Posterior cingulate gyrus (tissue), 11 donors: ENCODE measurements around the gene SNAPC3.
A peak's percentile ranks its signal among the peaks of the same experiment; 100 is the strongest.
"Not testable (repeated sequence)": the region's sequence is repeated elsewhere in the genome, so short reads cannot be mapped to it uniquely, and the experiment has no call there.

Source experiments
- DNase-seq, 10 donors: peaks; one replicate each; pipeline versions ENCODE4 v3.0.0 to v3.0.0-alpha.2; 2020 to 2021; ENCODE audit warnings: mixed read lengths in 3 of 10
- intact Hi-C: fragments of 100-400 bp; cut with DNase I; formaldehyde crosslinking; loops from one replicate; pipeline ENCODE4 v1.15.1; 2023

The SNAPC3 gene

DNA sequence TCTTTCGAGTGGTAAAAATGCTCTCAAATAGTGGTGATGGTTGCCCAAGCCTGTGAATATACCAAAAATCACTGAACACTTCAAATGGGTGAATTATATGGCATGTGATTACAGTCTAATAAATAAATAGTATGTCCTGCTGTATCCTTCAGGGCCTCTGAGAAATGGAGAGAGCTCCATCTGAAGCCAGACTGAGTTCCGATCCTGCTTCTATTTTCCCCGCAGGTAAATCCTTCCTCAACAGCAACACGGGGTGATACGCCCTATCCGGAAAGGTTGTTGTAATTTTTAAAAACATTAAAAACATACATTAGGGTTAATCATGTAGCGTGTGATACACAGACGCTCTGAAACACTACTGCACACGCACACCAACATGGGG lies 695 bp upstream of the SNAPC3 start:
- no peak for DNase-seq
- intact Hi-C loops = loop anchor here (1.0 to 10.0 kb wide), 5 partner anchors 89 to 210 kb away; partner anchors contain the start of genes CCDC171 and TTC39B

DNA sequence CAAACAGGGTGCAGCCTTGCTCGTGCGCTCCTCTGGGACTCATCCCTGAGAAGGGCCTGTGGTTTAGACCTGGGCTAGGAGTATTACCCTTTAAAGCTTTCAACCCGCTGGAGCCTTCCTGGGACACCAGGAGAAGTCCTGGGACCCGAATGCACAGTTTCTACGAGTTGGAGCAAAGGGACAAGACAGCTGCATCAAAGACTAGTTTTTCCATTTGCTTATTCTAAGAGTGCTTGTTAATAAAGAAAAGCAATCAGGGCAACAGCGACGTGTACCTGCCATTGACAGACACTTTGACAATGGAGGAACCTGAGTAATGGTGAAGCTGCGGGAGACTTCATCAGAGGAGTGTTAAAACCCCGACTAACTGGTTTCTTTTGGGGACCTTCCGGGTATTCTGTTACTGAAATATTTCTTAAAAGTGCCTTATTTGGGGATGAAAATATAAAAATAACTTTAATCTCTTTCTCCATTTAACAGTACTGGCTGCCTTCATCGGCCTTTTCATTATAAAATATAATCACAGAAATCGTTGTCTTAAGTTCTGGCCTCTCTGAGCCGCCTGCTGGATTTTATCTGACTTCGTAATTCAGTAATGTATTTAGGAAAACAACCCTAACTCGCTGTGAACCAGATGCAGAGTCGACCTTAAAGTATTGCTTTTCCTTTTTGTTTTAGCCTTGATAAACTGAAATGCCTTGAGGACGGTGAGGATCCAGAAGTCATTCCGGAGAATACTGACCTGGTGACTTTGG lies 732 bp downstream of the SNAPC3 start:
- intact Hi-C loops = loop anchor here (2.0 to 10.0 kb wide), 4 partner anchors 119 to 211 kb away; partner anchors contain the start of genes CCDC171 and TTC39B

DNA sequence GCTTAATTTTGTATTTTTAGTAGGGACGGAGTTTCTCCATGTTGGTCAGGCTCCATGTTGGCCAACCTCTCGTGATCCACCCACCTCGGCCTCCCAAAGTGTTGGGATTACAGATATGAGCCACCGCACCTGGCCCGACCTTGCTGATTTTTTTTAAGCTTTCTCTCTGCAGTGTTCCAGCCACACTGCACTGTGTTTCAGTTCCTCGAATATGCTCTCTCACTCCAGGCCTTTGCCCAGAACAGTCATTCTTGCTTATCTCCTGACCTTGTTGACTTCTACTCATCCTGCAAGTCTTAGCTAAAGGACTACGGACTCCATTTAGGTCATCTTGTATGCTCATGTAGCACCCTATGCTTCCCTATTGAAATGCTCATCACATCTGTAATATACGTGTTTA lies 3.3 kb downstream of the SNAPC3 start:
- no peak for DNase-seq
- intact Hi-C loops = loop anchor here (10.0 kb wide), 1 partner anchor 121 kb away; the partner anchor contains the start of gene TTC39B

More for the DNA sequence above, 732 bp downstream of the SNAPC3 start:
- DNase-seq = no peak

DNA sequence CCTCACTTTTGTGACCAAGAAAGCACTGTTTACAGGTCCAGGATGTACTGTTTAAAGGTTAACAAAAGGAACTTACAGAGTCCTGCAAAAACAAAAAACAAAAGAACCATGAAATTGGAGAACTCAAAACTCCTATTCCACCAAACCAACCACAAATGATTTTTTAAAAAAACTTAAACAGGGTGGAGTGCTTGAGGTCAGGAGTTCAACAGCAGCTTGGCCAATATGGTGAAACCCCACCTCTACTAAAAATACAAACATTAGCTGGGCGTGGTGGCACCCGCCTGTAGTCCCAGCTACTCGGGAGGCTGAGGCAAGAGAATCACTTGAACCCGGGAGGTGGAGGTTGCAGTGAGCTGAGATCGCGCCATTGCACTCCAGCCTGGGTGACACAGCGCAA lies 5.0 kb downstream of the SNAPC3 start:
- intact Hi-C loops = loop anchor here (10.0 kb wide), 1 partner anchor 123 kb away; the partner anchor contains the start of gene TTC39B
- DNase-seq = not testable (repeated sequence)

DNA sequence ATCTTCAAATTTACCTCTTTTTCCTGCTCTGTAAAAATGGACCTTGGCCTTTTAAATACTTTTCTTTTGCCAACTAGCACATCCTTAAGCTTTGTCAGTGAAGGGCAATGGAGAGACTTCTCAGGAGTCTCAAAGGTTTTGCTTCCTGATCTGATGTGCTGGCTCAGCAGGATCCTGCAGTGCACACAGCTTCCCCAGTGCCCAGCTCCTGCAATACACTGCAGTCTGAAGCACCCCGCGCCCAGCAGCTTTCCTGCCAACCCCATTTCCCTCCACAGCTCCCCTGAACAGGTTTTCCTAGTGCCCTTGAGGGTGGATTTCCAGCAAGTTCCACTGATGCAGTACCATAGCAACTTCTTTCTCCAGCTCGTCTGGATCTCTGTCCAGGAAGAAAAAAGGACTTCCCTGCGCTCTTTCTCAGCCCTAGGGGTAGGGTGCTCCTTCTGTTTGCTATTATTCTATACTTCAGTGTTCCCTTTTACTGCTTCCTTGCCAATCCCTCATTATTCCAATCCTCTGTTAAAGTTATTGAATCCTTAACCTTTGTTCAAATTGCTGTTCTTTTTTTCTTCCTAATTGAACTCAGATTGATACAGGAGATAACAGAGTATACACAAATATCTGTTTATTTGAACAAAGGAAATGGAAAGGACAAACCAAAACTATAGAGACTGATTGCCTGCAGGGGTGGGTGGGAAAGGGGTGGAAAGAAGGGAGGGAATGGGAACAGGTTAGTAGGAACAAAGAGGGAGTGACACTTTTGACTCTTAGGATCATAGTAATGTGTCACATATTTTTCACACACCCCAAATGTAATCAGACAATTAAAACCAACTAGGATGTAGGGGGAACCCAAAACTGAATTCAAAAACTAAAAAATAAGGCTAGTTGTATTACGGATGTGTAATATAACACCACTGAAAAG lies 8.5 kb downstream of the SNAPC3 start:
- intact Hi-C loops = no loop called here
- DNase-seq = peak in 4 of 10 donors; percentile 17 to 87 (median 46)

DNA sequence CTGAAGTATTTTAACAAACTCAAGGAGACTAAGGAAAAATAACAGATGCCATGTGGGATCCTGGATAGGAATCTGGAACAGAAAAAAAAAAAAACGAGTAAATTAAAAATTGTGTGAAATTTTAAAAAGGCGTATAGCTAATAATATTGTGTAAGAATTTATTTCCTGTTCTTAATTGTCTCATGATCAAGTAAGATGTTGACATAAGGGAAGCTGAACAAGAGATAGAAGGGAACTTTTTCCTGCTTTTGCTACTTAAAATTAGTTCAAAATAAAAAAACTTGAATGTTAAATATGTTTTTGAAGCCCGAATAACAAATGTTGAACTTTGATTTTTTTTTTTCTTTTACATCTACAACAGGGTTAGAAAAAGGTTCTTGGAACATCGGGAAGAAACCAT lies 10.5 kb downstream of the SNAPC3 start:
- intact Hi-C loops = no loop called here
- DNase-seq = no peak

DNA sequence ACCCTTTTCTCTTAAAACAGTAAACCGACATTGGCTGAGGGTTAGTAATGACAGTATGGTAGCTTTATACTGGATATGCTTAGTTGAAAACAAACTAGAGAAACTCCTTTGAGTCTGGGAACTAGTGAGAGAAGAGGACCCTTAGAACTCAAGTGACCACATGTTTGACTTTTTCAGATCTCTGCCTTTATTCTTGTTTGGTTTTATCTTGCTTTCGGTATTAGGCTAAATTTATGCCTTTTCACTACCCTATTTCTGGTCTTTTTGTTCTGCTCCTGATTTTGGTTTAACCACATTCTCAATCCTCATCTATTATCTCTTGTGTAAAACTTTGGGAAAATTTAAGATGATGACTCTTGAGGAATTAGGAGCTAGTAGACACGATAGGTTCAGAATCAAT lies 11.0 kb downstream of the SNAPC3 start:
- intact Hi-C loops = no loop called here
- DNase-seq = no peak

DNA sequence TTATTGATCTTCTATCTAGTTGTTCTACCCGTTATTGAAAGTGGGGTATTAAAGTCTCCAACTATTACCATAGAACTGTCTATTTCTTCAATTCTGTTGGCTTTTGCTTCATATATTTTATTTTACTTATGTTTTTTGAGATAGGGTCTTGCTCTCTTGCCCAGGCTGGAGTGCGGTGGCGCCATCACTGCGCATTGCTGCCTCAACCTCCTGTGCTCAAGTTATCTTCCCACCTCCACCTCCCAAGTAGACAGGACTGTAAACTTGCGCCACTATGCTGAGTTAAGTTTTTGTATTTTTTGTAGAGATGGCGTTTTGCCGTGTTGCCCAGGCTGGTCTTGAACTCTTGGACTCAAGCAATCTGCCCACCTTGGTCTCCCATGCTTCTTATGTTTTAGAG lies 16.2 kb downstream of the SNAPC3 start:
- intact Hi-C loops = no loop called here
- no peak for DNase-seq

DNA sequence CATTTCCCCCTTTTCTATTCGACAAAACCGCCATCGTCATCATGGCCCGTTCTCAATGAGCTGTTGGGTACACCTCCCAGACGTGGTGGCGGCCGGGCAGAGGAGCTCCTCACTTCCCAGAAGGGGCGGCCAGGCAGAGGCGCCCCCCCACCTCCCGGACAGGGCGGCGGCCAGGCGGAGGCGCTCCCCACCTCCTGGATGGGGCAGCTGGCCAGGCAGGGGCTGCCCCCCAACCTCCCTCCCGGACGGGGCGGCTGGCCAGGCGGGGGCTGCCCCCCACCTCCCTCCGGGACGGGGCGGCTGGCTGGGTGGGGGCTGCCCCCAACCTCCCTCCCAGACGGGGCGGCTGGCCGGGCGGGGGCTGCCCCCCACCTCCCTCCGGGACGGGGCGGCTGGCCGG lies 19.2 kb downstream of the SNAPC3 start:
- DNase-seq, intact Hi-C loops: not testable (repeated sequence)

DNA sequence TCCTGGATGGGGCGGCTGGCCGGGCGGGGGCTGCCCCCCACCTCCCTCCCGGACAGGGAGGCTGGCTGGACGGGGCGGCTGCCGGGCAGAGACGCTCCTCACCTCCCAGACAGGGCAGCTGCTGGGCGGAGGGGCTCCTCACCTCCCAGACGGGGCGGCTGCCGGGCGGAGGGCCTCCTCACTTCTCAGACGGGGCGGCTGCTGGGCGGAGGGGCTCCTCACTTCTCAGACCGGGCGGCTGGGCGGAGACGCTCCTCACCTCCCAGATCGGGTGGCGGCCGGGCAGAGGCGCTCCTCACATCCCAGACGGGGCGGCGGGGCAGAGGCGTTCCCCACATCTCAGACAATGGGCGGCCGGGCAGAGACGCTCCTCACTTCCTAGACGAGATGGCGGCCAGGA lies 19.6 kb downstream of the SNAPC3 start:
- intact Hi-C loops = not testable (repeated sequence)

DNA sequence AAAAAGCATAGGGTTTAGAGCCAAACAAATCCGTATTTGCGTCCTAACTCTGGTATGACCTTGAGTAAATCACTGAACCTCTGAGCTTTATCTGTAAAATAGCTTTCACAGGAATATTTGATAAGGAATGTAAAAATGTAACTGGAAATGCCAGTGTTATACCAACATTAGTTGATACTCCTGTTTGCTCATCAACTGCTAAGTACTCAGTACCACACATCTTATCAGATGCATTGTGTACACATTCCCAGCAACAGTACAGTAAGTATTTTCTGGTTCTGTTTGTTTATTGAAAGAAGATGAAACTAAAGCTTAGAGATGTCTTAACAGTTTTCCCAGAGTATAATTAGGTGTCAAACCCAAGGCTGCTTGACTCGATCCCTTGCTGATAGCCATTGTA lies 21.5 kb downstream of the SNAPC3 start:
- intact Hi-C loops = no loop called here
- DNase-seq = no peak

More for the DNA sequence above, 19.6 kb downstream of the SNAPC3 start:
- DNase-seq = peak in 1 of 10 donors; percentile 76

DNA sequence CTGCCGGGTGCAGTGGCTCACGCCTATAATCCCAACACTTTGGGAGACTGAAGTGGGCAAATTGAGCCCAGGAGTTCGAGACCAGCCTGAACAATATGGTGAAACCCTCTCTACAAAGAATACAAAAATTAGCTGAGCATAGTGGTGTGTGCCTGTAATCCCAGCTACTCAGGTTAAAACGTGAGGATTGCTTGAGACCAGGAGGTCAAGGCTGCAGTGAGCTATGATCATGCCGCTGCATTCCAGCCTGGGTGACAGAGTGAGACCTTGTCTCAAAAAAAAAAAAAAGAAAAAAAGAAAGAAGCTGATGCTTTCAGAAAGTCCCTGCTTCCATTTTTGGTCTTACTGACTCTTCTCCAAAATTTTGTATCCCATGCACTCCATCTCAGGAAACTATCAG lies 31.3 kb downstream of the SNAPC3 start:
- intact Hi-C loops = no loop called here
- DNase-seq = no peak

DNA sequence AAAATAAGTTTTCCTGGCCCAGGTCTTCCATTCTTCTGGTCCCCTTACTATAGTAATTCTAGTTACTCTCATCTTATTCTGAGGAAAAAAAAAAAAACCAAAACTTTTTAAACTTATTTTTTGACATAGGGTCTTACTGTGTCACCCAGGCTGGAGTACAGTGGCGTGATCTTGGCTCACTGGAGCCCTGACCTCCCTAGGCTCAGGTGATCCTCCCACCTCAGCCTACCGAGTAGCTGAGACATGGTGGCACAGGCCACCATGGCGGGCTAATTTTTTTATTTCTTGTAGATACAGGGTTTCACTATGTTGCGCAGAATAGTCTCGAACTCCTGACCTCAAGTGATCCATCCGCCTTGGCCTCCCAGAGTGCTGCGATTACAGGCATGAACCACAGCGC lies 38.4 kb downstream of the SNAPC3 start:
- DNase-seq = no peak
- intact Hi-C loops = no loop called here

DNA sequence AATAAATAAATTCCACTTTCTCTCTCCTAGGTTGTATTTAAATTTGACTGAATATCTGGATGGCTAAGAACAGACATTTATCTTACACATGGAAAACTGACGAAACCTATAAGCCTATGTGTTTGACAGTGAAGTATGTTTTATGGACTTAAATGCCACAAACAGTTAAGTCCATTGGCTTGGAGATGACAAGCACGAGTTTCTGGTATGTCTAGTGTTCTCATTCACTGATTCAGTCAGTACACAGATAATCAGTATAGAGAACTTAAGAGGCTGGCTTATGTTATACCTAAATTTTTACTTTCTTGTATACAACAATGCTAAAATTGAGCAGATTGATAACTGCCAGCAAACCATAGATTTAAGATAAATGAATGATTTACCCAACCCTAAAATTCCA lies 38.9 kb downstream of the SNAPC3 start:
- DNase-seq = no peak
- intact Hi-C loops = no loop called here

DNA sequence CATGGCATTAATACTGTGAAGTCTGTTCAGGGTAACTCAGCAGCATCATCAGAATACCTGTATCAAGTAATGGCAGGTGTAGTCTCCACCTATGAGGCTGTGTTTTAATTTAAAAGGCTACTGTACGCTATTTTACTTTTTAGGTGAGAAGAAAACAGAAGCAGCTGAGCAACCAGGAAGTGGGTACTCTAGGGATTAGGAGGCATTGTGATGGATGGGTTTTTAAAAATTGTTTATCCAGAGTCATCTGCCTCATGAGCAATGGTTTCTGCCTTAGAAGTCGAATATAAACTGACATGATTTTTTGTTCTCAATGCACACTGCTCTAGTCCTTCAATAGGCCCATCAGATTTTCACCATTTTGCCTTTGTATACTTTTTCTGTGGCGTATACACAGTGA lies 45.5 kb downstream of the SNAPC3 start:
- intact Hi-C loops = no loop called here
- no peak for DNase-seq

DNA sequence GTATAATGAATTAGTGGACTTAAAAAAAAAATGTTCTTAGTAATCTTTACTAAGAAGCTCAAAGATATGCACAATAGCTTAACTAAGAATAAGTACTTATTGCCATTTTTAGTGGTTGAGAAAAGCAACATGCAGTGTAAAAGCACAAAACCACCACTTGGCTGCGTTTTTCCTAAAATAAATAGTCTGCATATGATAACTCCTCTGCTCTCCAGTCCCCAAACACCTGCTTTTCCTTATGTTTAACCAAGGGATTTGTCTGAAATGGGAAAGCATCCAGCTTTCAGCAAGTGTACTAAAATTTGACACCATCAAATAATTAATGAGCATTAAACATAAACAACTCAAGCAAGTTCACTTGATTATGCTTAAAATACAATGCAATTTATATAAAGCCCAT lies 46.7 kb downstream of the SNAPC3 start:
- DNase-seq = no peak
- intact Hi-C loops = no loop called here

DNA sequence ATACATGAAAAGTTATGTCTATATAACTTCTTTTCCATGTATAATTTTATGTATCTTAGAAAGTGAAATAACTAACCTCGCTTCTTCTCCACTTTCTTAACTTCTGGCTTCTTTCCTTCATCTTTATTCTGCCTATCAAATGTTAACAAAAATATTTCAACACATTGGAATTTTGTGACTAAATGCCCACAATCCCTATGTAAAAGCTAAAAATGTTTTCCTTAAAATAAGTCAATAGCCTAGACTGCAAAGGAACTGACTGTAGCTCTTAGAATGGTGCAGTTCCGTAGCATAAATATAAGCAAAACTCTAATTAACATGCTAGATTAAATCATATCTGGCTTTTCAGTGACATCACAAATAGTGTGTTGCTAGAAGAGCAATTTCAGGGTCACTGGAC lies 47.2 kb downstream of the SNAPC3 start:
- no peak for DNase-seq
- intact Hi-C loops = loop anchor here (10.0 kb wide), 1 partner anchor 135 kb away; no protein-coding TSS in a partner anchor

DNA sequence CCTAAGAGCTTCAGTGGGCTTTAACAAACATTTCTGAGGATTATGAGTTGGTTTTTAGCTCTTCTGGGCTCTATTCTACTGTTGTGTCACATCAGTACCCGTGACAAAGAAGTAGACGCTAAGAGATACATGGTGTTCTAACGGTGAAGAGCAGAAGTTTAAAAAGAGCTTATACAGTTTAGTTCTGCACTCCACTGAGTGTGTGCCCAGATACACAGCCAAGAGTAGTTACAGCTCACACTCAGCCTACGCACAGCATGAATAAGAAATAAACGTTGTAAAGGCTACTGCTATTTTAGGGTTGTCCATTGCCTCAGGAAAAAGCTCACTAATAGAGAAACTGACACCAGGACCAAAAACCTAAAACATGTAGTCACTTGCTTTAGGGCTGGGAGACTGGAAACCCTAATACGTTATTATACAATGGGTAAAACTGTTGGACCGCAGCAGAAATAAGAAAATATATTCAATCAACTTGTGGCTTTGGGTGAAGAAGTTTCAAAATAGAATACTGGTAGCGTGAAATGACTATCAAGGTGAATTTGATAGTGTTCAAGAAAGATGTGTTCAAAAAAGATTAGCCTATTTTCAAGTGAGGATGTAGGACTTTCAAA lies 53.4 kb downstream of the SNAPC3 start:
- intact Hi-C loops = loop anchor here (10.0 kb wide), 1 partner anchor 129 kb away; no protein-coding TSS in a partner anchor
- no peak for DNase-seq

DNA sequence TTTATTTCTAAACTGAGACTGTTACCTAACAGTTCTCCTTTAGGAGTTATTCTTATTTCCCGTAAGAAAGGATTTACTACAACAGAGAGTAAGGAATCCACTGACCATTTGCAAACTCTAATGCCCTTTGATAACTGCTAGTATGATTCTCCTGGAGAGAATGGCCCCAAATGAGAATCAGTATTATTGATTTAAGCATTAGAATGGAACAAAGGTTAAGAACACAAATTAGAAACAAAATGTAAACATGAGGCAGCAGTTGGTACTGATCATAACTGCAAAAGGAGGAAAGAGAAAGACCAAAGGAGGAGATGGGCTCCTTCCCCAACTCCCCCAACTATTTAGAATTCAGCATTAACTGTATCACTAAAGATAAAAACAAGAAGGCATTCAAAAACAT lies 57.4 kb downstream of the SNAPC3 start:
- intact Hi-C loops = no loop called here
- no peak for DNase-seq

DNA sequence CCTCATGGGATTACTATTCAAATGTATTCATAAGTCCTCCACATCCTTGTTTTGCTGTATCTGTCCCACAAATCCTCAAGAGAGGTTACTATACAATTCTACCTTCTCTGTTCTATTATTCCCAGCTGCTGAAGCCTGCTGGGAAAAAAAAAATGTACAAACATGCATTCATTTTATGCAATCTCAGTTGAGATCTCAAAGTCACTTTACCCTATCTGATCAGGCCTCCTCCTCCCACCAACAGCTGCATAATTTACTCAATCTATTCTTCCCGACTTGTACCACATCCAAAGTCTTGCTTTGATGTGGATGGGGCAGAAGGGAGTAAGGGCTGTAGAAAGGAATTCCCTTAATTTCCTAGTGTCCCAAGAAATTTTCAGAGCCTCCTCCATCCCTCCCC lies 59.5 kb downstream of the SNAPC3 start:
- no peak for DNase-seq
- intact Hi-C loops = no loop called here

DNA sequence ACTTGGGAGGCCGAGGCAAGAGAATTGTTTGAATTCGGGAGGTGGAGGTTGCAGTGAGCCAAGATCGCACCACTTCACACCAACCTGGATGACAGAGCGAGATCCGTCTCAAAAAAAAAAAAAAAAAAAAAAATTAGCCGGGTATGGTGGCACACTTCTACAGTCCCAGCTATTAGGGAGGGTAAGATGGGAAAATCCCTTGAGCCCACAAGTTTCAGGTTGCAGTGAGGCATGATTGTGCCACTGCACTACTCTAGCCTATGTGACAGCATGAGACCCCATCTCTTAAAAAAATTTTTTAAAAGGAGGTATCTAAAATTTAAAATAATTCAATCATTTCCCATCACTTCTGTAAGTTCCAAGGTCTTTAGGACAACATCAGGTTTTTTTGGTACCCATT lies 62.1 kb downstream of the SNAPC3 start:
- DNase-seq = no peak
- intact Hi-C loops = no loop called here
